HG02981 (cell line): ENCODE results near the gene GPHN.

Source experiments
- ATAC-seq: cut with Tn5 transposase; IDR thresholded peaks from one replicate; pipeline ENCODE4 v1.9.1; 2021; ENCODE audit warnings: mild to moderate bottlenecking, moderate library complexity; ENCODE audit not compliant: unreplicated experiment

The GPHN gene

DNA sequence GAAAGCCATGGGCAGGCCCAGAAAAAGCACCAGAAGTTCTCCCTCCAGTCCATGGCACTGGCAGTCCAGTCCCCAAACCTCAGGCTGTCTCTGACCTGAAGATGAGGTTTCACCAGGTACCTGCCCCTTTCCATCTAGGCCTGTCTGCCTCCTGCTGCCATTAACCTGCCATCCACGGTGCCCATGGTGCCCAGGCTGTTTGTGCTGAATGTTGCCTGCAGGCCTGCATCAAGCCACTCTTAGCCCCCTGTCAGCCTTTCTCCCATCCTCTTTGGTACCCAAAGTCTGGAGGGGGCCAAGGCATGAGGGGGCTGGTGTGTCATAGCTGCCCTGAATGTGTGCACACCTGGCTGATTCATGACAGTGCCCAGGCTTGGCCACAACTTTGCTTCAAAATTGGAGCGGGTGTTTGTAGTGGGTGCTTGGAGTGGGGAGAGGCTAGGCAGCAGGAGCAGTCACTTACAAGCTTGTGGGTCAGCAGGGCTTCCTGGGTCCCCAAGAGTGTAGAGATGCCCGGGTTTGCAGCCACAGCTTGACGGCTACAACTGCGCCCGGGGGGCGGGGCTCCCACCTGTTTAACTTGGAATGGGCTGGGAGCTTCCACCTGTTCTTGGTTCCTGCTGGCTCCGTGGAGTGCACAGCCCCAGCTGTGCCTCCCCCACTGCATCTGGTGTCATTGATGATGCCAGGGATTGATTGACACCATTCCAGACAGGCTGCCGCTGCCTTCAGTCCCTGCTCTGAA, 88.5 kb downstream of the GPHN start:
- no peak for ATAC-seq

DNA sequence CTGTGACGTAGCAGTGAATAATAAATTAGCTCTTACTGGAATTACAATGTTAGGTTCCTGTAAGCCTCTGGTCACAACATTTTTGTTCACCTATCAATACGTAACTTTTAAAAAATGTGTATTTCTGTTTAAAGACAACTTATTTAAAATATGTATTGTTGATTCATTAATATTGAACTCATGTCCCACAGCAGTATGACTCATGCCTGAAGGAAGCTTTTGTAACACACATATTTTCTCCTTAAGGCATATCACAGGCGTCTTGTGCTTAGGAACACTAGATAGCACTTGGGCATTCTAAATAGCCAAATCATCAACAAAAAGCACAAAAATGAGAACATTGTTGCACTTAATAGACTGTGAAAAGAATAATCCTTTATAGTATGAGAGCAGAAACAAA, 92.5 kb downstream of the GPHN start:
- no peak for ATAC-seq

DNA sequence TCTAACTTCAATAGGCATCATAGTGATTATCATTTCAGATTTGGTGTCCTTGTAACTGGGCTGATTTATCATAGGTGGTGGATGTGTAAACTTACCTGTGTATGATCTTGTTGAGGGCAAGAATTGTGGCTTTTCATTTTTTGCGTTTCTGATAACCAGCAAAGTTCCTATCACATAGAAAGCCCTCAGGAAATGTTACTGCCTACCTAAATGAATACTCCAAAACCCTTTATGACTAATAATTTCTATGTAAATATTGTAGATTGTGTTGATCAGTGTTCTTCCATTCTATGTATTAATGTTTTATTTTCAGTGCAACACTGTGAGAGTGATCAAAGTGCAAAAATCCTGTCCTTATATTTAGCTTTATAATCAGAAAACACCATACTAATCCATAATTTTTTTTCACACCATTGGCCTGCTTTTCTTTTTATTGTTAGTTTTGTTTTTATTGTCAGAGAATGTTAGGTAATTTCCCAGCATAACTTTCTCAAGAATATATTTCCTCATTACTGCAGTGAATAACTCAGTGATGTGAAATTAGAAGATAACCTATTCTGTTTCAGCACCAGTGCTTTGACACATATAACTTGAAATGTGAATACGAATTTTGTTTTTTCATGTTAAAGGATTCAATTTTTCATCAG, 94.1 kb downstream of the GPHN start:
- ATAC-seq = no peak

- ATAC-seq = no peak
Observed at GRCh38 chr14:66603945-66604344, 96.0 kb downstream of the GPHN start.

DNA sequence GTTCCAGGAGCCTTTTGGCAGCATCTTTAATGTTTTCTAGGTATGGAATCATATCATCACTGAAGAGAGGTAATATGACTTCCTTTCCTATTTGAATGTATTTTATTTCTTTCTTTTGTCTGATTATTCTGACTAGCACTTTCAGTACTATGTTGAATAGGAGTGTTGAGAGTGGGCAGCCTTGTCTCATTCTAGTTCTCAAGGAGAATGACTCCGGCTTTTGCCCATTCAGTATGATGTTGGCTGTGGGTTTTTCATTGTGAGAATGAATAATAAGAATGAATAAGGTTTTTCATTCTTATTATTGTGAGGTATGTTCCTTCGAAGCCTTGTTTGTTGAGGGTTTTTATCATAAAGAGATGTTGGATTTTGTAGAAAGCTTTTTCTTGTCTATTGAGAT, 98.9 kb downstream of the GPHN start:
- no peak for ATAC-seq

GRCh38 chr14:66610154-66610563, 102.2 kb downstream of the GPHN start:
- ATAC-seq = no peak

- ATAC-seq = no peak
Observed at GRCh38 chr14:66613344-66613743, 105.4 kb downstream of the GPHN start.

- ATAC-seq = no peak
Observed at GRCh38 chr14:66619952-66620351, 112.0 kb downstream of the GPHN start.

DNA sequence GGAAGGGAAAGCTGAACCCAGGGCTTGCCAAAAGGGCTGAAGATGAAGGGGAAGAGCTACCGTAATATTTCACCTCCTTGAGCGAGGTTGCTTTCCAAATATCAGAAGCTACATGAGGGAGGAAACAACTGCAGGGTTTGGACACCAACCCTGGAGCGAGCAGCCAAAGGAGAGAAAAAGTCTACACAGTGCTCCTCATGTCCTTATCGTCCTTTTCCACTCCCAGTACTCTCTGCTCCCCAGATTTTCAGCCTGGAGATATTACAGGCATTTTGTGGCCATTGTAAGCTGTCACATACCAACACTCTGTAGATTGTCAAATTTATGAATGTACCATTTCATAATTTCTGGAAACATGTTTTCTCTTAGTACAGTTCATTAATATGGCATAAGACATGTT, 115.9 kb downstream of the GPHN start:
- ATAC-seq = no peak

DNA sequence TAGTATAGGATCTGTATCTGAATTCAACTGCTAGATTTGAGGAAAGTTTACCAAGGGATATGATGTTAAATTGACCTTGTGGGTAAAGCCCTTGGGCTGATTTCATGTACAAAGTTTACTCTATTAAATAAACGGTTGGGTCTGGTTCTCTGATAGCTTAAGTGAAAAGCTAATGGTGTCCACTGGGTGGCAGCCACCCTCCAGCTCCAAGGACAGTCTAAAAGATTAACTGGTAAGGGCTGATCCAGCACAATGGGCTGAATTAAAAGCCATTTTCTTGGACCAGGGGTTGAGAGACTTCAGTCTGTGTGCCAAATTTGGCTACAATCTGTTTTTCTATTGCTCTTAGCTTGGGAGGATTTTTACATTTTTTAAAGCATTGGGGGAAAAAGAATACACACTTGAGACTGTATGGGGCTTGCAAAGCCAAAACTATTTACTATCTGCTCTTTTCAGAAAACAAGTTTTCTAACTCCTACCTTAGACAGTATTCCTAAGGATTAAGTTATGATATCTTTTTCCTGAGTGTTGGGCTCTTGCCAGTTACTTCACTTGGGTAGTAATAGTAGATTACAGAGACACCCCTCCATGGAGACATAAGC, 116.5 kb downstream of the GPHN start:
- no peak for ATAC-seq

DNA sequence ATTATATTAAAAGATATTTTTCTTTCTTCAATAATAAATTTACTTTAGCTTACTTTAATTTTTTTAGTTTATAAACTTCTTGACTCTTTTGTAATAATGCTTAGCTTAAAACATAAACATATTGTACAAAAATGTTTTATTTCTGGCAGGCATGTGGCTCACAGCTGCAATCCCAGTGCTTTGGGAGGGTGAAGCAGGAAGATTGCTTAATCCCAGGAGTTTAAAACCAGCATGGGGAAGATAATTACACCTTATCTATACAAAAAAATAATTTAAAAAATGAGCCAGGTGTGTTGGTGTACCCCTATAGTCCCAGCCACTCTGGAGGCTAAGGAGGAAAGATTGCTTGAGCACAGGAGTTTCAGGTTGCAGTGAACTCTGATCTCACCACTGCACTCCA, 120.7 kb downstream of the GPHN start:
- no peak for ATAC-seq

- ATAC-seq = no peak
Observed at GRCh38 chr14:66629499-66629898, 121.6 kb downstream of the GPHN start.

DNA sequence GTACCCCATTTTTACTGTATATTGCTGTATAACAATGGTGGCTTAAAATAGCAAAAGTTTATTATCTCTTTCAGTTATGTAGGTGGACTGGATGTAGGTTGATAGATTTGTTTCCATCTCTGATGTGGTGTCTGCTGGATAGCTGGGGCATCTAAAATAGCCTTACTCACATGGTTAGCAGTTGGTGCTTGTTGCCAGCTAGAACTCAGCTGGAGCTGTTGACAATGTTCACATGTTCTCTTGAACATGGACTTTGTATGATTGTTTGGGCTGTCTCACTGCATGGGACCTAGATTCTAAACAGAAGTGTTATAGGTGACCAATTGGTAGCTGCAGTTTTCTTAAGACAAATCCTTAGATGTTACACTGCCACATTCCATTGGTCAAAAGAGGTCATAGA, 126.9 kb downstream of the GPHN start:
- ATAC-seq = no peak

GRCh38 chr14:66635435-66635834, 127.5 kb downstream of the GPHN start:
- no peak for ATAC-seq

DNA sequence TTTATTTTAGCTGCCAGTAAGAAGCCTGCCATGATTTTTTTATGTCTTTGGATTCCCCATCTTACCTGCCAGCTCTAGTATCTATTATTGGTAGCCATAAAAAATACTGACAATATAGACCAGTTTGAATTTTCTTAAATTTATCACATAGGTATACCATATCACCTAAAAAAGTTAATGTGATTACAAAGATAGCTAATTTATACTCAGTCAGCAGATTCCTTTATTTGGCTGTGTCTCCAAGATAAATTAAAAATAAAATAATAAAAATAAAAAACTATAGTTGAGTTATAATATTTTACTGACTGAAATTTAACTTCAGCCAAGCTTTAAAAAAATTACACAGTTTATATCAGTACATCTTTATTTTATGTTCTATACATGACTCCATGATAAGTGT, 128.3 kb downstream of the GPHN start:
- no peak for ATAC-seq

DNA sequence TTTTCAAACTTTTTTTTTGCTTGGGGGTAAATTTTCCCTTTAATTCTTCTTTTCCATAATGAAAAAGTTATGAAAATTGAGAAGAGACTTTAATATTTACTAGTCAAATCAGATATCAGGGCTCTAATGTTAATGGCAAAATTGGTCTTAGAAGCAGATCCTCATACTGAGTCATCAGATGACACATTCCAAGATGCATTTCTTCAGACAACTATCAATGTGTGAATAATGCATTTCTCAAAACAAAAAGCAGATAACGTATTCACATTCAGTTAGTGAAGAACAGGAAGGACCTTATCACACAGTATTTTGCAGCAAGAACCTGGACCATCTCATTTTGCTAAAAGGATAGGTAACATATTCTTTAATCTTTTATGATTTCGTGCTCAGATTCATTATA, 130.7 kb downstream of the GPHN start:
- no peak for ATAC-seq

- ATAC-seq = no peak
Observed at GRCh38 chr14:66641861-66642635, 134.1 kb downstream of the GPHN start.

GRCh38 chr14:66643344-66643743, 135.4 kb downstream of the GPHN start:
- no peak for ATAC-seq

- no peak for ATAC-seq
Observed at GRCh38 chr14:66645716-66646115, 137.8 kb downstream of the GPHN start.

GRCh38 chr14:66649498-66649897, 141.6 kb downstream of the GPHN start:
- peak; percentile 71 for ATAC-seq

GRCh38 chr14:66650491-66650911, 142.6 kb downstream of the GPHN start:
- peak; percentile 57 for ATAC-seq
